ENCODE results near the gene TTYH1.

GRCh38 chr19:54420068-54420382 lies 4.8 kb downstream of the TTYH1 start:
- TF ChIP-seq CTCF (IDR thresholded peaks at IDR 0.05; ENCODE audit: control extremely low read depth in 1 of 3, insufficient read depth in 1 of 3, low read depth in 1 of 3, low read length in 3 of 3) (no peak), BCL11A (IDR thresholded peaks at IDR 0.05; ENCODE audit: low read depth in 2 of 2, low read length in 2 of 2) (no peak), TAF1 (IDR thresholded peaks at IDR 0.05; ENCODE audit: low read depth, low read length) (no peak), ASH2L (IDR thresholded peaks at IDR 0.05; ENCODE audit: low read length) (no peak), MAFK (IDR thresholded peaks at IDR 0.05; ENCODE audit: low read depth, low read length) (no peak)

Measured in H1 (cell line).